NCI-H446 (cell line): Measurements from ENCODE around the gene LIN28B.

Experiments used
- DNase-seq, 2 experiments: peaks; one replicate each; lab custom pipeline; 2025; lab: John Stamatoyannopoulos, UW

LIN28B gene

GRCh38 chr6:105109955-105110895 is 153.3 kb downstream of the LIN28B start:
- DNase-seq: no peak

DNA sequence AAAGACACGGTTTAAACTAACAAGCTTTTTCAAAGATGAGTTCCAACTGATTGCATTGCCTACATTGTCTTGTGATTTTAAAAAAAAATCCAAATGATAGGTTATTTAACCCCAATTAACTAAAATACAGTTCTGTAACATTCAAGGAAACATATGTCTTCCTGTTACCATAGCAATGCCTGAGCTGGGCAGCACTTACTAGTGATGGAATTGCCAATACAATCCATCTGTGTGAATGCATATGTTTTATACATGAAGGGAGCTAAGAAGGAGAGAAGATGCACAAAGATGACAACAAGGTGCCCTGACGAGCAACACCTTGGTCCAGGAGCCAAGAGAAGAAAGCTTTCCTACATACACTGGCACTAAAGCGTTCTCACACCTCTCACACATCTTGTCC is 154.2 kb downstream of the LIN28B start:
- no peak for DNase-seq

- DNase-seq: no peak
Measured at GRCh38 chr6:105111871-105112270, 155.0 kb downstream of the LIN28B start.

DNA sequence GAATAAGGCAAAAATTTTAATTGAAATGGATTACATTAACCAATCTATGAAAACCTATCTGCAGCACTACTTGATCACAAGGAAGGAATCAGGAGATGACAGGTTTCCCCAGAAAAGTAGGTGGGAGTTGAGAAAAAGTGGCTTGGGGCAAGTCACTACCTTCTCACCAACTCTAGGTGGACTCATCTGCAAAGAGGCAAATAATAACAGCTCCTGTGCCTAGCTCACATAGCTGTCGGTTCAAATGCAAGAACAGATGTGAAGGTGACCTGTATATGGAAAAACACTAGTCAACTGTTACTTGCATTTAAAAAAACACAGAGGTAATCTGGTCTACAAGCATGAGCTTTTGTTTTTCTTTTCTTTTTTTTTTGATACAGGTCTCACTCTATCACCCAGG is 155.7 kb downstream of the LIN28B start:
- DNase-seq: no peak

GRCh38 chr6:105113422-105113821 is 156.5 kb downstream of the LIN28B start:
- DNase-seq: no peak

- DNase-seq: no peak
Measured at GRCh38 chr6:105116150-105116549, 159.2 kb downstream of the LIN28B start.

DNA sequence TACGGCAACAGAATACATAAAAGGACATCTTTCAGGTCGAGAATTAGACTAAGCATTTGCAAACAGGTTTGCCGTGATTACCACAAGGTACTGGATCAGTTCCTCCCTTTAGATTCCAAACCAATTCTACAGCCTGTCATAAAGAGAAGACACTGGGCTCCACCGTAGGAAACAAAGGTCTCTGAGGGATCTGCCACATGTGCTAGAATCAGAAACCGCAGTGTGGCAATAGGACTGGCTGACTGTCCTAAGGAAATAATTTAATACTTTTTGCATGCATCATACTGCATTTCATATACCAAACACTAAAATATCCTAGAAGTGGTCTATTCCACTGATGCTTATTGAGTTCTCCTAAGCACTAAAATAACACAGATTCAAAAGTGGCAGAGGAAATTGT is 163.7 kb downstream of the LIN28B start:
- DNase-seq: no peak

DNA sequence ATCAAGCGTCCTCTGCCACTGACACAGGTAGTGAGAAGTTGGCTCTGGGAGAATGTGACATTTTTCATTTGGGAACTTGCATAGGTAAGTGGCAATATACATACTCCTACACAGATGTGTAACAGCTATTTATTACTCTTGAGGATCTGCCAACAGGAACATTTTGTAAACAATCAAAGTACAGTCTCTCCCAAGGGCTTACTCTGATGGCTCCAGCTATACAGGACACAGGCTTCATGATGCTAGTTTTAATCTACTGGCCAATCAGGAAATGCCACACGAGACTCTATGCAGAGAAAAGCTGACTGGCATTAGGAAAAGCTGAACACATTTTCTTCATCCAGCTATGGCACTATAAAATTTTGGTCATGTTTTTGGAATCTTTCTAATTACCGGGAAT is 165.1 kb downstream of the LIN28B start:
- DNase-seq: no peak

DNA sequence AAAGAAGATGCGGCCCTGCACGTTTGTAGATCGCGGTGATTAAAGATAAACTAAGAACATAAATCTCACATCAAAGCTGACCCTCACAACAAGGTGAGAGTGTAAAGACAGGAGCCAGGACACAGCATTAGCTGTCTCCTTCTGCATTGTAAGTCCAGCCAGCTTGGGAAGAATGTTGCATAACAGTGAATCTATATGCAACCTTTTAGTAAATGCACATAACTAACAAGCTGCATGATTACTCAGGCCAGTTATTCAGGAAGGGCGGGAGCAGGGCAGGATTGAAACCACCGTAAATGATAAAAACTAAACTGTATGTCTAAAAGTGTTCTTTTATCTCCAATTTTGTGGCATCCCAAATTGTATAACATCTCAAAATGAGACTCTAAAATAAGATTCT is 165.8 kb downstream of the LIN28B start:
- DNase-seq: no peak
